ENCODE data around the gene STXBP5. TPM values are rescaled to one million over a fixed set of nuclear protein-coding genes. Genes with fewer than 3 reads are reported as not detected.

STXBP5 gene
- total and polyA plus RNA-seq, 4 donors = 1.9 to 8.9 (median 4.8) TPM

GRCh38 chr6:147220345-147220744 lies 16.1 kb downstream of the STXBP5 start:
- Histone ChIP-seq H3K27ac (ENCODE audit: low read depth in 1 of 2, low read length in 2 of 2) (no peak overlapping the region), H3K36me3 (ENCODE audit: control insufficient read depth in 4 of 4, insufficient read depth in 3 of 4, low read depth in 1 of 4, low read length in 3 of 4) (no peaks in the 10 kb centered on the region), H3K27me3 (ENCODE audit: control insufficient read depth in 4 of 4, insufficient read depth in 4 of 4, low read length in 3 of 4) (no peaks in the 10 kb centered on the region), H3K9ac (ENCODE audit: low read depth in 1 of 2, low read length in 2 of 2) (no peak overlapping the region), H3K4me1 (ENCODE audit: control insufficient read depth in 4 of 4, insufficient read depth in 4 of 4, low read length in 3 of 4) (peaks cover 0 to under 1% (median 0%) of the 10 kb centered on the region in 4 donors), H3K9me3 (ENCODE audit: control insufficient read depth in 4 of 4, low read length in 3 of 4) (no peaks in the 10 kb centered on the region), H3K4me3 (ENCODE audit: low read depth in 1 of 3, low read length in 3 of 3) (no peak overlapping the region)
- DNase-seq (ENCODE audit: low spot score) = no peak
- TF ChIP-seq CTCF (IDR thresholded peaks at IDR 0.05; ENCODE audit: low read depth, low read length, missing input control) = no peak
- TF ChIP-seq JUND (IDR thresholded peaks at IDR 0.05) = no peak
- TF ChIP-seq EGR1 (IDR thresholded peaks at IDR 0.05; ENCODE audit: low read depth in 2 of 2) = no peak
- no peak for TF ChIP-seq TAF1 (conservative IDR thresholded peaks at IDR 0.05)
- no peak for TF ChIP-seq HNF4A (conservative IDR thresholded peaks at IDR 0.05)
- no peak for TF ChIP-seq RXRA (IDR thresholded peaks at IDR 0.05)
- TF ChIP-seq GABPA (IDR thresholded peaks at IDR 0.05 in 1 of 2, conservative IDR thresholded peaks at IDR 0.05 in 1 of 2) = no peak
- TF ChIP-seq HNF4G (IDR thresholded peaks at IDR 0.05) = no peak
- no peak for TF ChIP-seq SP1 (IDR thresholded peaks at IDR 0.05)
- TF ChIP-seq YY1 (IDR thresholded peaks at IDR 0.05) = no peak
- TF ChIP-seq ATF3 (IDR thresholded peaks at IDR 0.05) = no peak
- 94% methylated on average over 2 of the region's 2 CpGs for WGBS

- 88% methylated on average over 4 of the region's 4 CpGs for WGBS
- no peak overlapping the region for H3K4me3 ChIP-seq (ENCODE audit: low read depth in 1 of 3, low read length in 3 of 3)
- H3K27ac ChIP-seq (ENCODE audit: low read depth in 1 of 2, low read length in 2 of 2) = no peak overlapping the region
- H3K9me3 ChIP-seq (ENCODE audit: control insufficient read depth in 4 of 4, low read length in 3 of 4) = no peaks in the 10 kb centered on the region
- no peaks in the 10 kb centered on the region for H3K36me3 ChIP-seq (ENCODE audit: control insufficient read depth in 4 of 4, insufficient read depth in 3 of 4, low read depth in 1 of 4, low read length in 3 of 4)
- H3K9ac ChIP-seq (ENCODE audit: low read depth in 1 of 2, low read length in 2 of 2) = no peak overlapping the region
- no peaks in the 10 kb centered on the region for H3K27me3 ChIP-seq (ENCODE audit: control insufficient read depth in 4 of 4, insufficient read depth in 4 of 4, low read length in 3 of 4)
- TF ChIP-seq REST (IDR thresholded peaks at IDR 0.05) (no peak), CTCF (IDR thresholded peaks at IDR 0.05; ENCODE audit: low read depth, low read length, missing input control) (no peak)
- no peaks in the 10 kb centered on the region for H3K4me1 ChIP-seq (ENCODE audit: control insufficient read depth in 4 of 4, insufficient read depth in 4 of 4, low read length in 3 of 4)
- DNase-seq (ENCODE audit: low spot score) = no peak
These were observed 17.5 kb downstream of the STXBP5 start for GRCh38 chr6:147221739-147222138.

Data from liver (tissue), 9 donors.